Measurements from ENCODE around the gene ERFL. TPM values are rescaled to one million over a fixed set of nuclear protein-coding genes. Genes with fewer than 3 reads are reported as not detected.
"Not testable (repeated sequence)": the region's sequence is repeated elsewhere in the genome, so short reads cannot be mapped to it uniquely, and the experiment has no call there.

The ERFL gene
- total and polyA plus RNA-seq, 2 experiments from 2014 or later: 0.69 TPM; not detected in 1

DNA sequence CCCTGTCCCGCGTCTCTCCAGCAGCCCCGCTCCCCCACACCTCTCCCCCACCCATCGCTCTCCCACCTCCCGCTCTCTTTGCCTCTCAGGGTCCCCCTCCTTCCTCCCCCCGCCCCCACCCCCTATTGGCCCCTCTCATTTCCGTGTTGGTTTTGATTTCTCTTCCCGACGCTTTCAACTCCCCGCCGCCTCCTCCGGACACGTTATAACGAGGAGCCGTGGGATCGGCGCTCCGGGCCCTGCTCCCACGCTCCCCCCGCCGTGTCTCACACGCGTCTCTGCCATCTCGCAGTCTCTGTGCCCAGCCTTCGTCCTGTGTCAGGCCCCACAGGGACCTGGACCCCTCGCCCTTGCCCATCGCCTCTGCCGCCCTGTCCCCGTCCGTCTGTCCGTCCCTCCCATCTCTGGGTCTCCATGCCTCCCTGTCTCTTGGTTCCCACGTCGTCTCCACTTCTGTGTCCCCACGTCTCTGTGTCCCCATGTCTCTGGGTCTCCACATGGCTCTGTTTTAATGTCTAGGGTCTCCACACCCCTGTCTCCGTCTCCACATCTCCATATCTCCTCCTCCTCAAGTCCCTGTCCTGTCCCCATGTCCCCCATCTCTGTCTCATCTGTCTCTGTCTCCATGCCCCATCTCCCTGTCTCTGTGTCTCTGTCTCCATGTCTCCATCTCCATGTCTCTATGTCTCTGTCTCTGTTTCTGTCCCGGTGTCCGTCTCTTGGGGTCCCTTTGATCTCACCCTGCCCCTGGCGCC, 13.1 kb downstream of the ERFL start (continued):
- TF ChIP-seq, protein P1, sequence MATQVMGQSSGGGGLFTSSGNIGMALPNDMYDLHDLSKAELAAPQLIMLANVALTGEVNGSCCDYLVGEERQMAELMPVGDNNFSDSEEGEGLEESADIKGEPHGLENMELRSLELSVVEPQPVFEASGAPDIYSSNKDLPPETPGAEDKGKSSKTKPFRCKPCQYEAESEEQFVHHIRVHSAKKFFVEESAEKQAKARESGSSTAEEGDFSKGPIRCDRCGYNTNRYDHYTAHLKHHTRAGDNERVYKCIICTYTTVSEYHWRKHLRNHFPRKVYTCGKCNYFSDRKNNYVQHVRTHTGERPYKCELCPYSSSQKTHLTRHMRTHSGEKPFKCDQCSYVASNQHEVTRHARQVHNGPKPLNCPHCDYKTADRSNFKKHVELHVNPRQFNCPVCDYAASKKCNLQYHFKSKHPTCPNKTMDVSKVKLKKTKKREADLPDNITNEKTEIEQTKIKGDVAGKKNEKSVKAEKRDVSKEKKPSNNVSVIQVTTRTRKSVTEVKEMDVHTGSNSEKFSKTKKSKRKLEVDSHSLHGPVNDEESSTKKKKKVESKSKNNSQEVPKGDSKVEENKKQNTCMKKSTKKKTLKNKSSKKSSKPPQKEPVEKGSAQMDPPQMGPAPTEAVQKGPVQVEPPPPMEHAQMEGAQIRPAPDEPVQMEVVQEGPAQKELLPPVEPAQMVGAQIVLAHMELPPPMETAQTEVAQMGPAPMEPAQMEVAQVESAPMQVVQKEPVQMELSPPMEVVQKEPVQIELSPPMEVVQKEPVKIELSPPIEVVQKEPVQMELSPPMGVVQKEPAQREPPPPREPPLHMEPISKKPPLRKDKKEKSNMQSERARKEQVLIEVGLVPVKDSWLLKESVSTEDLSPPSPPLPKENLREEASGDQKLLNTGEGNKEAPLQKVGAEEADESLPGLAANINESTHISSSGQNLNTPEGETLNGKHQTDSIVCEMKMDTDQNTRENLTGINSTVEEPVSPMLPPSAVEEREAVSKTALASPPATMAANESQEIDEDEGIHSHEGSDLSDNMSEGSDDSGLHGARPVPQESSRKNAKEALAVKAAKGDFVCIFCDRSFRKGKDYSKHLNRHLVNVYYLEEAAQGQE (IDR thresholded peaks at IDR 0.05; ENCODE audit: unreplicated experiment): no peak
- TF ChIP-seq JUNB (IDR thresholded peaks at IDR 0.05; ENCODE audit: unreplicated experiment) (no peak), CREB1 (CRISPR knock-in tag; IDR thresholded peaks at IDR 0.05; ENCODE audit: low read depth) (no peak)

DNA sequence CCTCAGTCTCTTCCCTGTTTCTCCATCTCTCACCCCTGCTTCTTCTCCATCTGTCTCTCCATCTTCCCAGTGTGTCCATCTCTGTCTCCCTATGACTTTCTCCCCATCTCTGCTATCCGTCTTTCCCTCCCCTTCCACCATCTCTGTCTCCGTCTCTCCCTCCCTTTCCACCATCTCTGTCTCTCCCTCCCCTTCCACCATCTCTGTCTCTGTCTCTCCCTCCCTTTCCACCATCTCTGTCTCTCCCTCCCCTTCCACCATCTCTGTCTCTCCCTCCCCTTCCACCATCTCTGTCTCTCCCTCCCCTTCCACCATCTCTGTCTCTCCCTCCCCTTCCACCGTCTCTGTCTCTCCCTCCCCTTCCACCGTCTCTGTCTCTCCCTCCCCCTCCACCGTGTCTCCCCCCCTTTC, 13.8 kb downstream of the ERFL start:
- not testable (repeated sequence) for H3K79me2 ChIP-seq (replicated peaks; ENCODE audit: insufficient read depth); H4K20me1 ChIP-seq (replicated peaks; ENCODE audit: insufficient read depth); H3K27ac ChIP-seq (ENCODE audit: low read depth); H3F3A ChIP-seq (replicated peaks; ENCODE audit: low read depth); DNase-seq (ENCODE audit: low spot score); H3K36me3 Mint-ChIP-seq (ENCODE audit: low read depth); H3K36me3 ChIP-seq (ENCODE audit: insufficient read depth); H3K4me1 ChIP-seq (ENCODE audit: insufficient read depth); H2AFZ ChIP-seq; H3K27ac Mint-ChIP-seq; H3K4me1 Mint-ChIP-seq; H3K4me3 ChIP-seq; H3K4me2 ChIP-seq; H3K9me2 ChIP-seq (ENCODE audit: insufficient read depth); H3K9me3 Mint-ChIP-seq; ATAC-seq
- Mint-ChIP-seq H3K27me3 (ENCODE audit: insufficient read depth, low read depth, poor library complexity) (peaks cover 50% of the 10 kb centered on the region), H3K4me3 (peak overlapping the region; percentile 19; the same call in 1 of the 3 replicates)
- H3K27me3 ChIP-seq (ENCODE audit: insufficient read depth): peaks cover 100% of the 10 kb centered on the region

DNA sequence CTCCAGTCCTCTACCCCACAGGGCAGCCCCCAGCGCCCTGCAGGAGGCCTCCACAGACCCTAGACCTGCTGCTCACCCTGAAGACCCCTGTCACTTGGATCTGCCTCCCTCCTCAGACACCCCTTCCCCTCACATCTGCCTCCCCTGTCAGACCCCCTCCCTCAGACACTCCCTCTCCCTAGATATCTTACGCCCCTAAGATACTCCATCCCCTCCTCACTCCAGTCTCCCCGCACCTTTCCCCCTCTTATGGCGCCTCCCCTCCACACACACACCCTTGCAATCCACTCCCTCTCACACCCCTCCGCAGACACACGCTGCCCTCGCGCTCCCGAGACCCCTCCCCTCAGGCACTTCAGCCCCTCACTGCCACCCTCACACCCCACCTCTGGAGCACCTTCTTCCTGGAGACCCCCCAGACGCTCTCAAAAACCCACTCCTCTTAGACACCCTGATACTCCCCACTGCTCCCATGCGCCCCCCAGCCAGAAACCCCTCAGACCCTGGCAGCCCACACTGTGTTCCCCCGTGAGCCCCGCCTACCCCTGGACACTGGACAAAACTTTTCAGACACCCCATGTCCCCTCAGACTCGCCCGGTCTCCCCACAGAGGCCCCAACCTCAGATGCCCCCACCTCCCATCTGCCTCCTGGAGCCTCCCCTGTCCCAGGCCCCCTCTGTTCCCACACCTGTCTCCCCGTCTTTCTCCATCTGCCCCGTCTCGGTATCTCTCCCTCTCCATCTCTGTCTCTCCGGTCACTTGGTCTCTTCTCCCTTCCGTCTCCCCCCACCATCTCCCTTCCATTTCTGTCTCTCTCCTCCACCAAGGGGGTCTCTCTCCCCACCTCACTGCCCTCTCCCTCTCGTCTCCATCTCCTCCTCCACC, 14.5 kb downstream of the ERFL start:
- Histone ChIP-seq H3K79me2 (replicated peaks; ENCODE audit: insufficient read depth) (no peaks in the 10 kb centered on the region), H3K4me3 (peak overlapping the region; percentile 54), H2AFZ (no peak overlapping the region), H3K4me1 (ENCODE audit: insufficient read depth) (peaks cover 5% of the 10 kb centered on the region; the same call in 1 of the 2 replicates), H3K9me2 (ENCODE audit: insufficient read depth) (no peaks in the 10 kb centered on the region), H3K36me3 (ENCODE audit: insufficient read depth) (no peaks in the 10 kb centered on the region), H3K27ac (ENCODE audit: low read depth) (no peak overlapping the region), H3K27me3 (ENCODE audit: insufficient read depth) (peaks cover 100% of the 10 kb centered on the region), H4K20me1 (replicated peaks; ENCODE audit: insufficient read depth) (no peaks in the 10 kb centered on the region; the same call in 1 of the 2 replicates), H3K4me2 (peak overlapping the region; percentile 73), H3F3A (replicated peaks; ENCODE audit: low read depth) (0 out of 2 replicates have a peak, but pooled peaks cover 3% of the 10 kb centered on the region)
- H3K9me3 Mint-ChIP-seq: 0 out of 3 replicates have a peak, but pooled peaks cover 3% of the 10 kb centered on the region
- no peaks in the 10 kb centered on the region; the same call in 2 of the 3 replicates for H3K36me3 Mint-ChIP-seq (ENCODE audit: low read depth)
- no peak overlapping the region for H3K27ac Mint-ChIP-seq
- peak; percentile 38 for ATAC-seq
- H3K4me3 Mint-ChIP-seq: peak overlapping the region; percentile 67
- H3K27me3 Mint-ChIP-seq (ENCODE audit: insufficient read depth, low read depth, poor library complexity): peaks cover 54% of the 10 kb centered on the region
- DNase-seq (ENCODE audit: low spot score): peak; percentile 74
- peaks cover 11% of the 10 kb centered on the region for H3K4me1 Mint-ChIP-seq
- TF ChIP-seq, protein P2, sequence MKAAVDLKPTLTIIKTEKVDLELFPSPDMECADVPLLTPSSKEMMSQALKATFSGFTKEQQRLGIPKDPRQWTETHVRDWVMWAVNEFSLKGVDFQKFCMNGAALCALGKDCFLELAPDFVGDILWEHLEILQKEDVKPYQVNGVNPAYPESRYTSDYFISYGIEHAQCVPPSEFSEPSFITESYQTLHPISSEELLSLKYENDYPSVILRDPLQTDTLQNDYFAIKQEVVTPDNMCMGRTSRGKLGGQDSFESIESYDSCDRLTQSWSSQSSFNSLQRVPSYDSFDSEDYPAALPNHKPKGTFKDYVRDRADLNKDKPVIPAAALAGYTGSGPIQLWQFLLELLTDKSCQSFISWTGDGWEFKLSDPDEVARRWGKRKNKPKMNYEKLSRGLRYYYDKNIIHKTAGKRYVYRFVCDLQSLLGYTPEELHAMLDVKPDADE (IDR thresholded peaks at IDR 0.05): no peak
- TF ChIP-seq EZH2phosphoT487 (IDR thresholded peaks at IDR 0.05; ENCODE audit: unreplicated experiment) (no peak), ZNF114 (CRISPR knock-in tag; IDR thresholded peaks at IDR 0.05) (no peak)

All from GM23338 (cell line).